Measurements from ENCODE around the gene AKAP1. TPM values are rescaled to one million over a fixed set of nuclear protein-coding genes. Genes with fewer than 3 reads are reported as not detected.

Gene AKAP1
- total RNA-seq, 2 experiments from 2014 or later: 27.3 to 28.6 TPM

- Mint-ChIP-seq H3K27ac (no peak overlapping the region), H3K9me3 (no peaks in the 10 kb centered on the region), H3K27me3 (no peaks in the 10 kb centered on the region), H3K36me3 (ENCODE audit: low read depth) (peaks cover 2% of the 10 kb centered on the region), H3K4me1 (ENCODE audit: low read depth) (no peaks in the 10 kb centered on the region), H3K4me3 (no peak overlapping the region)
- DNase-seq (no peak), ATAC-seq (no peak)
- ChIA-PET CTCF (interaction anchor here (0.7 kb wide), 1 partner anchor 117 kb away, joined by 3 read pairs; no protein-coding TSS in a partner anchor), POLR2A (no interaction called here)
- intact Hi-C loops (cut with micrococcal nuclease): no loop called here
- no peak for TF ChIP-seq CTCF (IDR thresholded peaks at IDR 0.05)
Measured at GRCh38 chr17:57125866-57126265, 40.8 kb downstream of the AKAP1 start.

GRCh38 chr17:57130708-57131461, 45.8 kb downstream of the AKAP1 start:
- peak; percentile 90 for DNase-seq
- Mint-ChIP-seq H3K27me3 (no peaks in the 10 kb centered on the region), H3K27ac (no peak overlapping the region), H3K4me3 (no peak overlapping the region), H3K9me3 (no peaks in the 10 kb centered on the region), H3K4me1 (ENCODE audit: low read depth) (peaks cover 5% of the 10 kb centered on the region), H3K36me3 (ENCODE audit: low read depth) (no peaks in the 10 kb centered on the region)
- intact Hi-C loops (cut with micrococcal nuclease): loop anchor here (5.0 to 10.0 kb wide), 2 partner anchors 614 to 701 kb away; partner anchors contain the start of gene CCDC182
- POLR2A ChIA-PET: no interaction called here
- CTCF ChIA-PET: interaction anchor here (0.5 to 2.0 kb wide), 3 partner anchors 59 to 703 kb away, joined by 3 to 12 read pairs (median 4); no protein-coding TSS in a partner anchor
- peak; percentile 87 for TF ChIP-seq CTCF (IDR thresholded peaks at IDR 0.05)
- ATAC-seq: peak; percentile 91

DNA sequence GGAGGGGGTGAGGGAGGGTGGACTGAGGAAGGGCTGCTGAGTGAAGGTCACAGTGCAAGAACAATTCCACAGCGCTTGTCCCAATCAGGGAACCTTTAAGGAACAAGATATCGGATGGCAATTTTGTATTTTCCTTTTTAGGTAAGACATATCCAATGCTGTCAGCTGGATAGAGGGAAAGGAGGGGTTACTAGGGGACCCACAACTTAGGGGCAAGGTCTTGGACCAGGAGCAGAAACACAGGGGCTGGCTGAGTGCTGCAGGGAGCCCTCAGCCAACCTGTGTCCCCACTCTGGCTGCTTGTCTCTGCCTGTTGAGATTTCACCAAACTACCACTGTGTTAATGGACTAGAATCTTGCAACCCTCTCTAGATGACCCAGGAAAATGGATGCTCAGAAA, 47.6 kb downstream of the AKAP1 start:
- Mint-ChIP-seq H3K27ac (no peak overlapping the region), H3K4me1 (ENCODE audit: low read depth) (peaks cover 14% of the 10 kb centered on the region), H3K27me3 (no peaks in the 10 kb centered on the region), H3K36me3 (ENCODE audit: low read depth) (no peaks in the 10 kb centered on the region), H3K9me3 (no peaks in the 10 kb centered on the region), H3K4me3 (no peak overlapping the region)
- DNase-seq: no peak
- no peak for TF ChIP-seq CTCF (IDR thresholded peaks at IDR 0.05)
- no peak for ATAC-seq
- ChIA-PET CTCF (interaction anchor here (0.8 kb wide), 1 partner anchor 615 kb away, joined by 3 read pairs; no protein-coding TSS in a partner anchor), POLR2A (no interaction called here)
- intact Hi-C loops (cut with micrococcal nuclease): loop anchor here (5.0 to 10.0 kb wide), 2 partner anchors 612 to 700 kb away; partner anchors contain the start of gene CCDC182

GRCh38 chr17:57133486-57133885, 48.4 kb downstream of the AKAP1 start:
- H3K27me3 Mint-ChIP-seq: no peaks in the 10 kb centered on the region
- DNase-seq (no peak), ATAC-seq (no peak)
- ChIA-PET CTCF (interaction anchor here (0.8 to 1.9 kb wide), 2 partner anchors 614 to 650 kb away, joined by 3 to 6 read pairs; no protein-coding TSS in a partner anchor), POLR2A (interaction anchor here (0.6 kb wide), 1 partner anchor 950 kb away, joined by 3 read pairs; no protein-coding TSS in a partner anchor)
- no peak overlapping the region for H3K27ac Mint-ChIP-seq
- H3K9me3 Mint-ChIP-seq: no peaks in the 10 kb centered on the region
- no peaks in the 10 kb centered on the region for H3K36me3 Mint-ChIP-seq (ENCODE audit: low read depth)
- intact Hi-C loops (cut with micrococcal nuclease): loop anchor here (5.0 to 10.0 kb wide), 2 partner anchors 611 to 699 kb away; partner anchors contain the start of gene CCDC182
- no peak for TF ChIP-seq CTCF (IDR thresholded peaks at IDR 0.05)
- H3K4me3 Mint-ChIP-seq: no peak overlapping the region
- H3K4me1 Mint-ChIP-seq (ENCODE audit: low read depth): peaks cover 14% of the 10 kb centered on the region
